ENCODE measurements around the gene MOB3B. TPM values are rescaled to one million over a fixed set of nuclear protein-coding genes. Genes with fewer than 3 reads are reported as not detected.

Gene MOB3B
- total RNA-seq, 3 donors from 2014 or later (not counting 1 experiment from before 2014, with no cell fraction given): 0.23 to 0.30 (median 0.28) TPM

GRCh38 chr9:27426511-27427271, 102.9 kb downstream of the MOB3B start:
- no peak overlapping the region for H3K4me3 ChIP-seq (ENCODE audit: low read length)
- Mint-ChIP-seq H3K27ac (no peak overlapping the region), H3K4me3 (no peak overlapping the region), H3K27me3 (ENCODE audit: low read depth in 2 of 2) (no peaks in the 10 kb centered on the region), H3K36me3 (no peaks in the 10 kb centered on the region), H3K4me1 (no peaks in the 10 kb centered on the region), H3K9me3 (peaks cover 0 to 4% of the 10 kb centered on the region in 2 donors)
- TF ChIP-seq CTCF (IDR thresholded peaks at IDR 0.05): no peak
- no peaks in the 10 kb centered on the region for H3K4me1 ChIP-seq (ENCODE audit: control insufficient read depth, insufficient read depth, low read length)
- no peaks in the 10 kb centered on the region for H3K9me3 ChIP-seq (ENCODE audit: control insufficient read depth, insufficient read depth, low read length)
- no peak overlapping the region for H3K27ac ChIP-seq (ENCODE audit: low read length)
- intact Hi-C loops (cut with micrococcal nuclease): no loop called here
- no peaks in the 10 kb centered on the region for H3K36me3 ChIP-seq (ENCODE audit: control insufficient read depth, insufficient read depth, low read length)
- no peak for DNase-seq
- ATAC-seq: no peak
- WGBS (ENCODE audit: insufficient coverage): 94% methylated on average over 4 of the region's 5 CpGs
- no peaks in the 10 kb centered on the region for H3K27me3 ChIP-seq (ENCODE audit: control insufficient read depth, insufficient read depth, low read length)

GRCh38 chr9:27425827-27426510, 103.6 kb downstream of the MOB3B start:
- no peaks in the 10 kb centered on the region for H3K4me1 Mint-ChIP-seq
- intact Hi-C loops (cut with micrococcal nuclease): no loop called here

GRCh38 chr9:27423915-27424710, 105.5 kb downstream of the MOB3B start:
- Histone ChIP-seq H3K27ac (ENCODE audit: low read length) (no peak overlapping the region), H3K4me3 (ENCODE audit: low read length) (no peak overlapping the region), H3K27me3 (ENCODE audit: control insufficient read depth, insufficient read depth, low read length) (no peaks in the 10 kb centered on the region), H3K4me1 (ENCODE audit: control insufficient read depth, insufficient read depth, low read length) (no peaks in the 10 kb centered on the region), H3K9me3 (ENCODE audit: control insufficient read depth, insufficient read depth, low read length) (no peaks in the 10 kb centered on the region), H3K36me3 (ENCODE audit: control insufficient read depth, insufficient read depth, low read length) (no peaks in the 10 kb centered on the region)
- H3K4me1 Mint-ChIP-seq: no peaks in the 10 kb centered on the region
- DNase-seq (no peak), ATAC-seq (no peak)
- H3K36me3 Mint-ChIP-seq: no peaks in the 10 kb centered on the region
- H3K27ac Mint-ChIP-seq: no peak overlapping the region
- TF ChIP-seq CTCF (IDR thresholded peaks at IDR 0.05): no peak
- intact Hi-C loops (cut with micrococcal nuclease): no loop called here
- H3K9me3 Mint-ChIP-seq: peaks cover 0 to 6% of the 10 kb centered on the region in 2 donors
- H3K4me3 Mint-ChIP-seq: no peak overlapping the region
- no peaks in the 10 kb centered on the region for H3K27me3 Mint-ChIP-seq (ENCODE audit: low read depth in 2 of 2)
- 90% methylated on average over 5 of the region's 6 CpGs for WGBS (ENCODE audit: insufficient coverage)

More at GRCh38 chr9:27425827-27426510, 103.6 kb downstream of the MOB3B start:
- no peaks in the 10 kb centered on the region for H3K27me3 Mint-ChIP-seq (ENCODE audit: low read depth in 2 of 2)
- TF ChIP-seq CTCF (IDR thresholded peaks at IDR 0.05): no peak
- ATAC-seq (no peak), DNase-seq (no peak)
- H3K36me3 Mint-ChIP-seq: no peaks in the 10 kb centered on the region
- Histone ChIP-seq H3K4me3 (ENCODE audit: low read length) (no peak overlapping the region), H3K27ac (ENCODE audit: low read length) (no peak overlapping the region), H3K9me3 (ENCODE audit: control insufficient read depth, insufficient read depth, low read length) (no peaks in the 10 kb centered on the region), H3K4me1 (ENCODE audit: control insufficient read depth, insufficient read depth, low read length) (no peaks in the 10 kb centered on the region), H3K36me3 (ENCODE audit: control insufficient read depth, insufficient read depth, low read length) (no peaks in the 10 kb centered on the region), H3K27me3 (ENCODE audit: control insufficient read depth, insufficient read depth, low read length) (no peaks in the 10 kb centered on the region)
- no peak overlapping the region for H3K27ac Mint-ChIP-seq
- H3K9me3 Mint-ChIP-seq: peaks cover 0 to 6% of the 10 kb centered on the region in 2 donors
- WGBS (ENCODE audit: insufficient coverage): 74% methylated on average over 4 of the region's 4 CpGs
- H3K4me3 Mint-ChIP-seq: no peak overlapping the region

Measured in natural killer cell (primary cell).